NCI-H2196 (cell line): ENCODE measurements around the gene CCDC172.

ENCODE experiments used
- DNase-seq: peaks from one replicate; lab custom pipeline; 2025; ENCODE audit not compliant: unreplicated experiment; lab: John Stamatoyannopoulos, UW

The CCDC172 gene, protein sequence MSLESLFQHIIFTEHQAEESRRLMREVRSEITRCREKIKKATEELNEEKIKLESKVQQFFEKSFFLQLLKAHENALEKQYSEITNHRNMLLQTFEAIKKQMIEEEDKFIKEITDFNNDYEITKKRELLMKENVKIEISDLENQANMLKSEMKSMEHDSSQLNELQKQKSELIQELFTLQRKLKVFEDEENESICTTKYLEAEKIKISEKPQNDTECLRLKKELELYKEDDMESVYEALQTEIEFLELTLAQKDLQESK

DNA sequence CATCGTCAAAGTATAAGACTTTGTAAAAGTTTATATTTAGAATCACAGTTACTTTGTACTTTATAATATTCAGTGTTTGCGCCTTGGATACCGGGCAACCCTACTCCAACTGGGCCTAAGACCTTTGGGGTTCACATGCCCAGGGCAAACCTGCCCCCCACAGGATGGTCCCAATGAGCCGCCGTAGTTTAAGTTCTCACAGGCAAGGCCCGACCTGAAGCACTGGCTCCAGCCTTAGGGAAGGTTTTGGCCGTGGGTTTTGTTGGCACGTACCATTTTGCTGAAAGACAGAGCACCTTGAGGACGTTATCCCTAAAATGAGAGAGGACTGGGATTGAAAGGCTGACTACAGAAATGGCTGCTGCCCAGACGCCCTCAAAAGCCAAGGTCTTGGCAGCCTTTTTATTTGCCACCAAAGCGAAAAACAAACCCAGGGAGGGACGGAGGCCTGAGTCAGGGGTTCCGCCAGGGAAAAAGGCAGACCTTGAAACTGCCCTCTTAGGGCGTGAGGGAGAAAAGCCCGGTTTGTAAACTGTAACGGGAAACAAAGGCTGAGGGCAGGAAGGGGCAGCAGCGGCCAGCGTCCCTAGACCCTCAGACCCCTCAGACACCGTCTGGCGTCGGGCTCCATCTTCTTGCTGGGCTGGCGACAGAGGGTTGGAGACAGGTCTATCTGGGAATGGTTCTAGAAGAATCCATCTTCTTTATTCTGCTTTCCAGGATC is at the start of gene CCDC172:
Gene CCDC172 (plus strand): TSS at position 222 of the 724 bp plus-strand sequence. CDS start 564 bp downstream, outside the sequence.
- no peak for DNase-seq

DNA sequence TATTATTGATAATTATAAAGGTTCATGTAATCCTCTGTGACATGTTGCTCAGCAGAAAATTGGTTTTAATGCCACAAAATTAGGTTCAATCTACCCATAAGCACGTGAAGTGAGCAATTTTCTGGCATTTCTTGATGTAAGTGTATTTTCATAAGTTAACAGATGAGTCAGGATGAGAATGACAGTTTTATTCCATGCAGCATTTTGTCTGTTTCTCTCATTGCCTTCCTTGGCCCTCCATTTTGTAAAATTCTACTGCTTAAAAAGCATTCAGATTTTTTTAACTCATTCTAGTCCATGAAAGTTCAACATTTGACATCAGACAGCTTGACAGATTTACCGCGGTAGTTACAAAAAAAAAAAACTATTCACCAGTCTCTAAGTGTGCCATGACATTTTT is 47.3 kb upstream of the CCDC172 start:
- no peak for DNase-seq

DNA sequence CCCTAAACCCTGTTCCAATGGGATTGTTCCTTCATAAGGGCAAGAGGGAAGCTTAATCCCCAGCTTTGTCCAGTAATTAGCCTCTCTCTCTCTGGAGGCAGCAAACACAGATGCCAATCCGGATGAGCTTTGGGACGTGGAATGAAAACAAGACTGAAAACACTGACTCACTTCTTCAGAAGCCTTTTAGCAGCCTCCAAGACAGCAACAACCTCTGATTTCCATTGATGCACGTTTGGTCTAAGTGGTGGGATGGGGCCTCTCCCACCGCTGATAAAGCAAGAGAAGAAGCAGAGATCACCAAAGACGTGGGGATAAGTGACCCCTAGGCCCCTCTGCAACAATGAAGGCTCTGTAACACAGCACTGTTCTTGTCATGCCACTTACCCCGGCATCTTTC is 45.4 kb upstream of the CCDC172 start:
- DNase-seq, result no peak

DNA sequence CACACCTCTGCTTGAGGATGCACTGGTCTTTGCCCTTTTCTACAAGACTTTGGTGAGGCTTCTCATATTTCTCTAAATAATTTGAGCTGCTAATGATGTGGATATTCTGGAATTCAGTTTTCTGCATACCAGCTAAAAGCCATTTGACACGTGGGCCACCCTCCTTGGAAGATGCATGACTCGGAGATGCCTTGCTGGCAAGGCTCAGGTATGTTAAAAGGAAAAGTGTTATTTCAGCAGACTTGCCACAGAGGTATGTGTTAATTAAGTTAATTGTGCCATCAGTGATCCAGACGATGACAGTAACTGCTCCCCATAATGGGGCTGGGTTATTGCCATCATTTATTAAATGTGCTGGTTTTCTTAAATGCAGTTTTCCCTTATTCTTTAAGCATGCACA is 42.5 kb upstream of the CCDC172 start:
- DNase-seq, result no peak

DNA sequence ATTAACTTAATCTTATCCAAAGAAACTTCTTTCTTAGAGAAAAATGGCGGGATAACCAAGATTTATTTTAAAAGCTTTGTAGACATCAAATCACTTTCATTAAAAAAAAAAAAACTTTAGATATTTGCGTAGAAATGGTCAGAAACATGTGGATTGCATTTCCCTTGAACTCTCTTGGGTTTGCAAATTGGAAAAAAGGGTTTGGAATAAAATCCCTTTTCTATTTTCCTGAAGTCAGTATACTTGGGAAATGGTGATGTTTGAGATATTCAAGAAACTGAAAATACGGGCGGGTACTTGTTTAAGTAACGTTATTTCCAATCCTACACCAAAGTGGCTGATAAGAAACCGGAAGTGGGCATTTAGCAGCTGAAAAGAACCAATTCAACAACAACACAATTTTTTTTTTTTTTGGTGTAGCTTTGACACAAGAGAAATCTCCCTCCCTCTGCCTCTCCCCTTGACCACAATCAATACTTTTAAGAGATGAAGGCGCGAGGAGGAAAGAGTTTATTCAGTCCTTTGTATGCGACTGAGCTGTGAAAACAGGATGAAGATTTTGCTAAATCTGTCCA is 37.5 kb upstream of the CCDC172 start:
- no peak for DNase-seq

DNA sequence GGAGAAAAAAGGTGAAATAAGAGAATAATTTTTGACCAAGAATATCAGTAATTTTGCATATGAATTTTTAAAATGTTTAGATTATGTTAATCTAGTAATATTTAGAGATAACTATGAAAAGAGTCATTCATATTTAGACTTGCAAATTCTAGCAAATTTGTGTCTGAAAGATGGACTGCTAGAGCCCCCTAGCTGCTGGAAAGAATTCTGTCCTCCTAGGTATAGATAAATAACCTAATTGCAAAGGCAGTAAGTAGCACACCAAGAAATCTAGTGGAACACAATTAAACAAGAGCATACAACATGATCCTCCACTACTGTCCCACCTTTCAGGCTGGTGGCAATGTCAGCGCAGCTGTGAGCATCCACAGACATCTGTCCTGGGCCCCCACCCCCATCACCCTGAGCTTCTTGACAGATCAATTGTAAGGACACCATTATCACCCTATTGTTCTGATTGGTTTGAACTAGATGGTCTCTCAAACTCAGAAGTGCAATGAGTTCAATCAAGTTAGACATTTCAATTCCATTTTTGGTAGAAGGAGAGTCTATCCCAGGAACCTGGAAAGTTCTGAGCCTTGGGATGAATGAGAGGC is 36.2 kb upstream of the CCDC172 start:
- DNase-seq, result no peak

DNA sequence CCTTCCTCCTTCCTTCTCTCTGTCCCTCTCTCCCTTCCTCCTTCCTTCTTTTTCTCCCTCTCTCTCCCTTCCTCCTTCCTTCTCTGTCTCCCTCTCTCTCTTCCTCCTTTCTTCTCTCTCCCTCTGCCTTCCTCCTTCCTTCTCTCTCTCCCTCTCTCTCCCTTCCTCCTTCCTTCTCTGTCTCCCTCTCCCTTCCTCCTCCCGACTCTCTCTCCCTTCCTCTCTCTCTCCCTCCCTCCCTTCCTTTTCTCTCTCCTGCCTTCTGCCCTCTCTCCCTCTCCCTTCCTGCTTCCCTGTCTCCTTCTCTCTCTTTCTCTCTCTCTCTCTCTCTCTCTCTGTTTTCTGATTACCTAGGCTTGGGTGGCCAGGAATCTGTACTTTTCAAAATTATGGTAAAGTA is 34.6 kb upstream of the CCDC172 start:
- DNase-seq, result no peak

DNA sequence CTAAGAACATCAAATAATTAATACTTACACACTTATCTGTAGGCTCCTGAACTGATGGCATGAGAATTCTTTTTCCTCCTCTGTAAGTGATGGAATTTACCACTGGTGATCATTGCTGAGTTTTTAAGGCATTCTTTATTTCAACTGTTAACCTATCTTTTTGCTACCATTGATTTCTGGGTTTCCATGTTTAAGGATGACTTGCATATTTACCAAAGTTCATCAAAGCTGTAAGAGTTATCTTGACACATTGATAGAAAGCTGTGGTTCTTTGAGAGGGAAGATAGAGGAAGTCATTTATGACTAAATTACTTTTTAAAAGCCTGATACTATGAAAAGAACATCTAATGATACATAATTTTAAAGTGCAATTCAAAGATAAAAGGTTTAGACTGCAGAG is 31.8 kb upstream of the CCDC172 start:
- no peak for DNase-seq

DNA sequence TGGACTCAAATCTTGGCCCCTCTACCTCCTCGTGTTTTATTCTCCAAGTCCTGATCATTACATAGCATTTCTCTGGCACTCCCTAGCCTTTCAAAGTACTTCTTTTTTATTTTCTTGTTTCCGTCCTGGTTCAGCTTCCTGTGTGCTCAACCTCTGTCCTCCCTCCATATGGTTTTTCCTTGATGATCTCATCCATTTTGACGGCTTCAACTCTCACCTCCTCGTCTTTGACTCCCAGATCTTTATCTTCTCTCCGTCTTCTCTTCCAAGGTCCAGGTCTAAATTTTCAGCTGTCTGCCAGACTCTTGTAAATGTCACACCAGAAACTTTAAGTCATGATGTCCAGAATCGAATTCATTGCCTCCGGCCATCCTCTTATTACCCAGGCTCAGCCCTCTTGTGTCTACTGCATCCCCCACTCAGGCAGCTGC is 27.9 kb upstream of the CCDC172 start:
- no peak for DNase-seq

DNA sequence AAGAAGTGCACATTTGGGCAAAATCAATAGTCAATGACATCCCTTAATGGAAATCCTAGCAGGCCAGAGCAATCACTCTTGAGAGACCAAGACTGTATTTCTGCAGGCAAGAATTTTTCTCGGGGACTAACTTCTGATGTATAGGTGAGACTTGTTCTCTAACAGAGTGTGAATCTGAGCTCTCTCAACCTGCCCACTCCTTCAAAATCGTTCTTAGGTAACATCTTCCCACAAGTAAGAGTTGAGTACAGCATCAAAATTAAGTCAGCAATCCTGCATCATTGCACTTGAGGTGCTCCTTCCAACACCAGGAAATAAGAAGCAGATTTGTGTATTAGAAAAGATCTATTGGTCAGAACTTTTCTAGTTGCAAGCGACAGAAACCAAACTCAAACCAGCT is 25.7 kb upstream of the CCDC172 start:
- no peak for DNase-seq

DNA sequence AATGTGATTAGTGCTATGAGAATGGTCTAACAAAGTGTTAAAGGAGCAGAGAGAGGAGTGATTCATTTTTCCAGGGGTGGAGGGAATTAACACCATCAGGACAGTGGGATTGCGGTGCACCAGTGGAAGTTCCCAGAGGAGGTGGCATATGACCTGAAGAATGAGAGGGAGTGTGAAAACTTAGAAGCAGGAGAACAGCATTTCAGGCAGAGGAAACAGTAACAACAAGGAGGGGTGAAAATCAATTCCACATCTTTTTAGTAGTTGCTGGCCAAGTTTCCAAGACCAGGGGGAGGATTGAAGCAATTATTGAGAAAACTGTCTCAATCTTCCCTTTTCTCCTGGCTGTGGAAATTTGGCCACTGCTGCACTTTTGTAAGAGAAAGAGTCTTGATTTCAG is 23.7 kb upstream of the CCDC172 start:
- DNase-seq, result no peak

DNA sequence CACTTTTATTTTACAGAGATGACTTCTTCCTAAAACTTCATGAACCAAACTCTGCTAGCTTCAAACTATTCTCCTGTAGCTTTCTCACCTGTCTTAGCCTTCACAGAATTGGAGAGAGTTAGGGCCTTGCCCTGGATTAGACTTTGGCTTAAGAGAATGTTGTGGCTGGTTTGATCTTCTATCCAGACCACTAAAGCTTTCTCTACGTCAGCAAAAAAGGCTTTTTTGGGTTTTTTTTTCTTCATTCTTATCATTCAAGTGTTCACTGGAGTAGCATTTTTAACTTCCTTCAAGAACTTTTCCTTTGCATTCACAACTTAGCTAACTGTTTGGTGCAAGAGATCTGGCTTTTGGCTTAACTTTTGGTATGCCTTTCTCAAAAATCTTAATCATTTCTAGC is 19.3 kb upstream of the CCDC172 start:
- DNase-seq, result no peak

DNA sequence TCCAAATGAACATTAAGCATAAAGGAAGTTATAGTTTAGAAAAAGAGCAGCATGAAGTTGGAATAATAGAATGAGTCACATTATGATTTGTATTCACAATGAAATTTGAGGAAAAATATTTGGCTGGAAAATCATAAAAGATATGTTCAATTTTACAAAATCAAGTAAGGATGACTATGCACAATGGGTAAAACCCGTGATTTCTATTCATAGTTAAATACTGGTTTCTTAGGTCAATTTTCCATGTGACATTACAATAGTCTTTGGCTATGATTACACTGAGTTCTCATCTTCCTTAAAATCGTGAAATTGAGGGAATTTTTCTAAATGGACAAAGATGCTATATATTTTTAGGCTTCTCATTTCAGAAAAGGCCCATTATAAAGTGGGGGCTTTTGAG is 17.4 kb upstream of the CCDC172 start:
- no peak for DNase-seq

DNA sequence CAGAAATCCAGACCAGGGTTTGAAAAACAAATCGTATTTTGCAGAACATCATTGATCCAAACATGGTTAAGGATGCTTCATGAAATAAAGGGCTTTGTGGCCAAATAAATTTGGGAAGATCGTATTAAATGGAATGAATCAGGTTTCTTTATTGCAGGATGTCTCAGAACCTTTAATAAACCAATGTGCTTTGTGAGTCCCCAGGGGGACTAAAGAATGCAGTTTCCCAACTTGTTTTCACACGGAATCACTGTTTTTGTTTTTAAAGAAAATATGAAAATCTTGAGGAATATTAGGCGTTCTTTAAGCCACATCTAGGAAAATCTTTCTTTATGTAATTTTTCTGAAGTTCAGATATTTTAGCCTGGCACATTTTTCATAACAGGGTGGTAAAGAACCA is 16.8 kb upstream of the CCDC172 start:
- DNase-seq, result no peak

DNA sequence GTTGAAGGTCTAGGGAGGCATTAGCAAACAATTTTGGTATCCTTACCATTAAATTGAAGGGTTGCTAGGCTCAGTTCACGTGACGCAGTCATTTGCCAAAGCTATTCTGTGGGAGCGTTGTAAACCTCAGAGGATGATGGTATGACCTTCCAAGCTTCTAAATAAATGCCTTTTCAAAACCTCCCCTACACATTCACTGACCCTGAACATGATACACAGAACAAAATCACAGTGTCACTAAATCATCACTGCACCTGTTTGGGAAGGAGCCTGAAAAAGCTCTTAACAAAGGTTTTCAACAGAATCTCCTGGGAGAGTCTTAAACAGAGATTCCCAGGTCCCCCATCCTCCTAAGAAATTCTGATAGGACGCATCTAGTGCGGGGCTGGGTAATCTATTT is 13.2 kb upstream of the CCDC172 start:
- no peak for DNase-seq

DNA sequence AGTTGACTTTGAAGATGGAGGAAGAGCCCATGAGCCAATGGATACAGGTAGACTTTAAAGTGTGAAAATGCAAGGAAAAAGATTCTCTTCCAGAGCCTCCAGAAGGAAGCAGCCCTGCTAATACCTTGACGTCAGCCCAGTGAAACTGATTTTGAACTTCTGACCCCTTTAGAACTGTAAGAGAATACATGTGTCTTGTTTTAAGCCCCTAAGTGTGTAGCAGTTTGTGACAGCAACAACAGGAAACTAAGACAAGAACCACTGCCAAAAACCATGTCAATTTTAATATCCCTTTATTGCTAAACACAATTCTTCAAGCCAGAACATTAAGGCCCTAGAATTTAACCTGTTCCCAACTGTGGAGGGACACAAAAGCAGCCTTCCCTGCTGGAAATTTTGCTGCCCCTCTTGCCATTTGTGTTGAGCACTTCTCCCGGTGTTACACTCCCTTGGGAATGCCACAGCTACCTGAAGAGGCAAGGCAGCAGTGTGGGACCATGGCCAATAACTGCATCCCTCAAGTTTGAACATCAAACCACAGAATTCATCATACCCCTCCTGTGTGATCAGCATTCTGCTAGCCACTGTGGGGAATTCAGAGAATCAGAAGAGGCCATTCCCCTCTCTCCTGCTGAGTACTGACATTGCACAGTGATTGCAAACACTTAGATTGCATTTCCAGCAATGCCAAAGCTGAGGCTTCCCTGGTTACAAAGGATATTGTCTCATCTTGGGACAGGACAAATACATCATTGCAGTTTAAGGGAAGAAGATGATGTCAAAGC is 12.3 kb upstream of the CCDC172 start:
- DNase-seq, result no peak

DNA sequence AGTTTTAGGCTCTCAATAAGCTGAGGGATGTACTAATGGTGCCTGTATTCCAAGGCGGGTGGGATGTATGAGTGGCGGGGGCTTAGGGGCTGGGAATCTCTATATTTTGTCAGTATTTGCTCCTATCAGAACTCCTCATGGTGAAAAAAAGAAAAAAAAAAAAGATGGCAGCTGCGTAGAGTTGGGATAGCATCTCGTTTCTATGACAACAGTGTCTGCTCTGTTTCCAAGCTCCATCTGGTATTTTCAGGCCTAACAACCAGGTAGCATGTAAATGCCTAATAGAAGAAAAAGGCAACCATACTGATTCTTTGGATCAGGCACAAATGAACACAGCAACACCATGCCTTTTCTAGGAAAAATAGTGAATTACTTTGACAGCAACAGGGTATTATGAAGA is 11.7 kb upstream of the CCDC172 start:
- DNase-seq, result no peak

DNA sequence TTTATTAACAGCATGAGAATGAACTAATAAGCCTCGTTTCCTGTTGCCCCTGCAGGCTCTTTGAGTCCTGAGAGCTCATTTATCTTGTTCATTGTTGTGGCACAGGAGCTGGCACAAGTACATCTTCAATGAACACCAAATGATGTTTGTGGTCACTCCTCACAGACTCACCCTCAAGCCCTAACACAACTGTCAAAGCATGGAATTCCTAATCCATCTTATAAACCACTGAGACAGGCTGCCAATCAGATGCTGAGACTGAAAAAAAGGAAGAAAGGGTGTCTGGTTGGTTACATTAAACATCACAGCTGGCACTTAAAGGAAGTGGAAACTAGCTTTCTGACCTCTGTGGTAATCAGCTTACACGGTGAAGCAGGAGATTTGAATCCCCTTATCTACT is 7.7 kb upstream of the CCDC172 start:
- no peak for DNase-seq

DNA sequence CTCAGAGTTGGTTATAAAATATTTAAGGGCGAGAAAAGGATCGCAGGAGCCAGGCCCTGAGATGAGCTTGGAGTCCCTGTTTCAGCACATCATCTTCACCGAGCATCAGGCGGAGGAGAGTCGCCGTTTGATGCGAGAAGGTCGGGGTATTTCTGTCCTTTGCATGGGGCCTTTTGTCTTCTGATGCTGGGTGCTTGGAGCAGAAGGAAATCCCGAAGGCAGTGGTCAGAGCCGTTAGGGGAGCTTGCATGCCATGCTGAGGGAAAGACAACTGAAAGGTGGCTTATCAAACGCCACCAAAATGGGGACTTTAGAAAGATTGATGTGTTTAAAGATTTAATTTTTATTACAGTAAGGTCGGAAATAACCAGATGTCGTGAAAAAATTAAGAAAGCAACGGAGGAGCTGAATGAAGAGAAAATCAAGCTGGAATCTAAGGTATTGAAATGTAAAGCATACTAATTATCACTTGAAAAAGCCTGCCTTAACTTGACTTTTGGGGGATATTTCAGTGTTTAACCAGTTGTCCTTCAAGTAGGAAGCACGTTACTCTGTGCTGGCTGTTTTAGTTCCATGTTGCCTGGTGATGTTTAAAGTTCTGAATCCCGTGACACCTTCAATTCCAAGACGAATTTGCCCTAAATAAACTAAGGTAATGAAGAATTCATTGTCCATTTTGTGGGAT is 845 bp downstream of the CCDC172 start:
- DNase-seq, result no peak

DNA sequence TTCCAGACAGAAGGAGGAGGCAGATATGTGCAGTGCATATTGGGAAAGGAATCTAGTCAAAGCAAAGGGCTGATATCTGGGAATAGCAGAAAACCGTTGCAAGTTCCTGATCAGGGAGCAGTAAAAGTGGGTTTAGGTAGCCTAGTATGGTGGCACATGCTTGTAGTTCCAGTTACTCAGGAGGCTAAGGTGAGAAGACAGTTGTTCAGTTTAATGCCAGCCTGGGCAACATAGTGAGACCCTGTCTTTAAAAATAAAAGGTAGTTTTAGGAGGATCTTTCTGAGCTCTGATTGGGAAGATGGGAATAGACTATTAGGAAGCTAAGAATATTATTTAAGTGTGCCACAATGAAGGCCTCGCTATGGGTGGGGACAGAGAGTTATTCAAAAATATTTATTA is 1.7 kb downstream of the CCDC172 start:
- DNase-seq, result no peak

DNA sequence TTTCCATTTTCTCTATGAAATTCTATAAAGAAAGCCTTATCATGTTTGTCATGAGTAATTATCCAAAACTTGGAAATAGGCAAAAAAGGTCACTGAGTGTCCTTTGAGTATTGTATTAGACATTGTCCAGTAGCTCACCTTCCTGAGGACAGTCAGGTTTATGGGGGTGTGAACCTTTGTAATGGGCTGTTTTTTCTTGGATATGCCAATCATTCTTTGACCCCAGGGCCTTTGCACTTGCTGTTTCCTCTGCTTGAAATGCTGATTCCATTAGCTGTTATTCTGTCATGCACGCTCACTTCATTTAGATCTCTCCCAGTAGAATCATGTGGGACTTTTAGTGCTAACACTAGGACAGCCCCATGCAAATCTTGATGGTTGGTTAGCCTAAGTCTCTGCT is 4.9 kb downstream of the CCDC172 start:
- no peak for DNase-seq
